ENCODE results near the gene TSPAN18. TPM values are rescaled to one million over a fixed set of nuclear protein-coding genes. Genes with fewer than 3 reads are reported as not detected.

TSPAN18 gene
- polyA plus RNA-seq, 6 donors from 2014 or later, result 0.27 to 1.6 (median 1.1) TPM; not detected in 1

GRCh38 chr11:44942029-44942955, 215.5 kb downstream of the TSPAN18 start:
- peak overlapping the region; percentile 82 to 99 (median 94) for H3K27ac Mint-ChIP-seq
- no peak for ATAC-seq (ENCODE audit: low read depth in 2 of 2)
- DNase-seq, result no peak
- H3K36me3 Mint-ChIP-seq, result no peaks in the 10 kb centered on the region
- H3K27me3 Mint-ChIP-seq, result no peaks in the 10 kb centered on the region
- H3K9me3 Mint-ChIP-seq, result no peaks in the 10 kb centered on the region
- peaks cover 69 to 93% (median 80%) of the 10 kb centered on the region in 3 donors for H3K4me1 Mint-ChIP-seq
- peak overlapping the region; percentile 56 to 94 (median 84) for H3K4me3 Mint-ChIP-seq

GRCh38 chr11:44943118-44943517, 216.4 kb downstream of the TSPAN18 start:
- H3K9me3 Mint-ChIP-seq, result no peaks in the 10 kb centered on the region
- peak overlapping the region; percentile 82 to 97 (median 94) for H3K27ac Mint-ChIP-seq
- no peaks in the 10 kb centered on the region for H3K36me3 Mint-ChIP-seq
- peak; percentile 97 for ATAC-seq (ENCODE audit: low read depth in 2 of 2)
- DNase-seq, result peak; percentile 85
- H3K27me3 Mint-ChIP-seq, result no peaks in the 10 kb centered on the region
- H3K4me3 Mint-ChIP-seq, result peak overlapping the region; percentile 56 to 94 (median 84)
- peaks cover 73 to 100% (median 89%) of the 10 kb centered on the region in 3 donors for H3K4me1 Mint-ChIP-seq

GRCh38 chr11:44943696-44944095, 216.9 kb downstream of the TSPAN18 start:
- no peaks in the 10 kb centered on the region for H3K36me3 Mint-ChIP-seq
- DNase-seq (no peak), ATAC-seq (ENCODE audit: low read depth in 2 of 2) (peak; percentile 20 to 21)
- H3K4me1 Mint-ChIP-seq, result peaks cover 79 to 100% (median 94%) of the 10 kb centered on the region in 3 donors
- peak overlapping the region; percentile 56 to 94 (median 84) for H3K4me3 Mint-ChIP-seq
- H3K27ac Mint-ChIP-seq, result peak overlapping the region; percentile 9 to 97 (median 88)
- H3K27me3 Mint-ChIP-seq, result no peaks in the 10 kb centered on the region
- H3K9me3 Mint-ChIP-seq, result no peaks in the 10 kb centered on the region

GRCh38 chr11:44944181-44944852, 217.6 kb downstream of the TSPAN18 start:
- H3K27ac Mint-ChIP-seq, result peak overlapping the region in 5 of 6 donors; percentile 9 to 97 (median 82)
- peak overlapping the region in 7 of 8 donors; percentile 29 to 85 (median 81) for H3K4me3 Mint-ChIP-seq
- DNase-seq, result no peak

GRCh38 chr11:44944853-44945235, 218.1 kb downstream of the TSPAN18 start:
- Mint-ChIP-seq H3K27me3 (no peaks in the 10 kb centered on the region), H3K4me1 (peaks cover 80 to 95% (median 93%) of the 10 kb centered on the region in 3 donors), H3K4me3 (peak overlapping the region in 5 of 8 donors; percentile 41 to 88 (median 81)), H3K27ac (peak overlapping the region in 4 of 6 donors; percentile 47 to 97 (median 75)), H3K9me3 (no peaks in the 10 kb centered on the region), H3K36me3 (no peaks in the 10 kb centered on the region)
- no peak for DNase-seq
- no peak for ATAC-seq (ENCODE audit: low read depth in 2 of 2)

More at GRCh38 chr11:44944181-44944852, 217.6 kb downstream of the TSPAN18 start:
- peaks cover 84 to 100% (median 98%) of the 10 kb centered on the region in 3 donors for H3K4me1 Mint-ChIP-seq
- no peak for ATAC-seq (ENCODE audit: low read depth in 2 of 2)
- no peaks in the 10 kb centered on the region for H3K36me3 Mint-ChIP-seq
- H3K9me3 Mint-ChIP-seq, result no peaks in the 10 kb centered on the region
- no peaks in the 10 kb centered on the region for H3K27me3 Mint-ChIP-seq

GRCh38 chr11:44945666-44946065, 218.9 kb downstream of the TSPAN18 start:
- H3K9me3 Mint-ChIP-seq, result no peaks in the 10 kb centered on the region
- peaks cover 73 to 87% (median 85%) of the 10 kb centered on the region in 3 donors for H3K4me1 Mint-ChIP-seq
- H3K36me3 Mint-ChIP-seq, result no peaks in the 10 kb centered on the region
- ATAC-seq (ENCODE audit: low read depth in 2 of 2), result no peak
- no peaks in the 10 kb centered on the region for H3K27me3 Mint-ChIP-seq
- peak overlapping the region in 5 of 6 donors; percentile 39 to 85 (median 78) for H3K27ac Mint-ChIP-seq
- H3K4me3 Mint-ChIP-seq, result peak overlapping the region in 3 of 8 donors; percentile 62 to 88 (median 65)
- DNase-seq, result no peak

- Mint-ChIP-seq H3K4me1 (peaks cover 69 to 83% (median 81%) of the 10 kb centered on the region in 3 donors), H3K9me3 (no peaks in the 10 kb centered on the region), H3K4me3 (peak overlapping the region in 5 of 8 donors; percentile 25 to 88 (median 51)), H3K27ac (peak overlapping the region in 3 of 6 donors; percentile 74 to 85 (median 82)), H3K27me3 (no peaks in the 10 kb centered on the region), H3K36me3 (no peaks in the 10 kb centered on the region)
- DNase-seq (no peak), ATAC-seq (ENCODE audit: low read depth in 2 of 2) (no peak)
Observed at GRCh38 chr11:44946263-44946662, 219.5 kb downstream of the TSPAN18 start.

- H3K27me3 Mint-ChIP-seq, result no peaks in the 10 kb centered on the region
- H3K4me3 Mint-ChIP-seq, result peak overlapping the region in 4 of 8 donors; percentile 22 to 88 (median 45)
- ATAC-seq (ENCODE audit: low read depth in 2 of 2) (no peak), DNase-seq (no peak)
- no peaks in the 10 kb centered on the region for H3K36me3 Mint-ChIP-seq
- peak overlapping the region in 2 of 6 donors; percentile 52 to 82 for H3K27ac Mint-ChIP-seq
- peaks cover 66 to 83% (median 80%) of the 10 kb centered on the region in 3 donors for H3K4me1 Mint-ChIP-seq
- no peaks in the 10 kb centered on the region for H3K9me3 Mint-ChIP-seq
Observed at GRCh38 chr11:44947114-44947513, 220.4 kb downstream of the TSPAN18 start.

GRCh38 chr11:44948155-44948554, 221.4 kb downstream of the TSPAN18 start:
- Mint-ChIP-seq H3K27ac (peak overlapping the region in 5 of 6 donors; percentile 47 to 85 (median 80)), H3K27me3 (no peaks in the 10 kb centered on the region), H3K9me3 (no peaks in the 10 kb centered on the region), H3K4me1 (peaks cover 56 to 79% (median 76%) of the 10 kb centered on the region in 3 donors), H3K36me3 (no peaks in the 10 kb centered on the region), H3K4me3 (peak overlapping the region; percentile 20 to 92 (median 74))
- DNase-seq, result no peak
- no peak for ATAC-seq (ENCODE audit: low read depth in 2 of 2)

GRCh38 chr11:44949160-44950030, 222.6 kb downstream of the TSPAN18 start:
- H3K36me3 Mint-ChIP-seq, result no peaks in the 10 kb centered on the region
- peaks cover 47 to 72% (median 66%) of the 10 kb centered on the region in 3 donors for H3K4me1 Mint-ChIP-seq
- H3K27me3 Mint-ChIP-seq, result no peaks in the 10 kb centered on the region
- peak overlapping the region; percentile 49 to 94 (median 85) for H3K27ac Mint-ChIP-seq
- DNase-seq (peak; percentile 53), ATAC-seq (ENCODE audit: low read depth in 2 of 2) (peak; percentile 41 to 47)
- peak overlapping the region; percentile 88 to 96 (median 94) for H3K4me3 Mint-ChIP-seq
- H3K9me3 Mint-ChIP-seq, result no peaks in the 10 kb centered on the region

GRCh38 chr11:44950031-44950624, 223.4 kb downstream of the TSPAN18 start:
- Mint-ChIP-seq H3K4me3 (peak overlapping the region; percentile 88 to 96 (median 94)), H3K27me3 (no peaks in the 10 kb centered on the region), H3K36me3 (no peaks in the 10 kb centered on the region), H3K9me3 (no peaks in the 10 kb centered on the region), H3K4me1 (peaks cover 44 to 72% (median 66%) of the 10 kb centered on the region in 3 donors), H3K27ac (peak overlapping the region in 4 of 6 donors; percentile 80 to 94 (median 86))
- ATAC-seq (ENCODE audit: low read depth in 2 of 2), result peak; percentile 24 to 27
- DNase-seq, result peak; percentile 45

Data from naive B cell (primary cell).